CD4-positive, alpha-beta T cell treated with Interleukin-17A for 1 hour (primary cell): ENCODE results near the gene F8.

Source experiments
- DNase-seq: peaks from one replicate; pipeline ENCODE4 v3.0.0-alpha.2; 2020

Gene F8

GRCh38 chrX:154812341-154813101 lies 210.0 kb downstream of the F8 start:
- no peak for DNase-seq

GRCh38 chrX:154809939-154810665 lies 212.4 kb downstream of the F8 start:
- DNase-seq, result no peak

- no peak for DNase-seq
These were observed 215.6 kb downstream of the F8 start for GRCh38 chrX:154806837-154807501.

GRCh38 chrX:154805696-154806091 lies 216.8 kb downstream of the F8 start:
- DNase-seq, result no peak

GRCh38 chrX:154804957-154805695 lies 217.4 kb downstream of the F8 start, which contains the start of gene MPP1:
Gene MPP1 (minus strand): TSS chrX:154805485. CDS start chrX:154805373, 112 bp downstream.
- peak; percentile 80 for DNase-seq

GRCh38 chrX:154804261-154804956 lies 218.1 kb downstream of the F8 start:
- DNase-seq, result no peak

GRCh38 chrX:154802947-154803346 lies 219.6 kb downstream of the F8 start:
- no peak for DNase-seq

GRCh38 chrX:154800478-154801210 lies 221.9 kb downstream of the F8 start:
- DNase-seq, result no peak

GRCh38 chrX:154799556-154800348 lies 222.8 kb downstream of the F8 start:
- no peak for DNase-seq

- DNase-seq, result no peak
These were observed 225.5 kb downstream of the F8 start for GRCh38 chrX:154797006-154797405.

- no peak for DNase-seq
These were observed 227.5 kb downstream of the F8 start for GRCh38 chrX:154795016-154795415.

GRCh38 chrX:154793084-154793795 lies 229.3 kb downstream of the F8 start:
- DNase-seq, result no peak

GRCh38 chrX:154791939-154792338 lies 230.6 kb downstream of the F8 start:
- no peak for DNase-seq

- no peak for DNase-seq
These were observed 231.1 kb downstream of the F8 start for GRCh38 chrX:154791467-154791866.
